ENCODE results near the gene SUSD6.

SUSD6 gene

DNA sequence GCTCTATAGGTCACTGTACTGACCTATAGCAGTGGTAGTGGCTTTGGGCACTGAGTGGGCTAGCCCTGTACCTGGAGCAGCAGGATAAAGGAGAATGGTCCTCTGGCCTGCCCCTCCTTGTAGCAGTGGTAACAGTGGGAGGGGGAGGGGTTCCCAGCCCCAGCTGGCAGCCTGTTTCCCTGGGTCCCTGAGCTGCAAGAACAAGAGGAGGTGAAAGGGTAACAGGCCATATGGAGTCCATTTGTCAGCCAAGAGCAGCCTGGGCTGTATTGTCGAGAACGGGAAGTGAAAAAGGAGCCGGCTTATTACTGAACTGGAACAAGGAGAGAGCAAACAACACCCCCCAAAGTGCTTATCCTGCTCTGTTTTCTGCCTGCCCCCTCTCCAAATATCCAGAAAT is 81.7 kb downstream of the SUSD6 start:
- CTCF ChIA-PET, result no interaction called here
- TF ChIP-seq, protein P1, sequence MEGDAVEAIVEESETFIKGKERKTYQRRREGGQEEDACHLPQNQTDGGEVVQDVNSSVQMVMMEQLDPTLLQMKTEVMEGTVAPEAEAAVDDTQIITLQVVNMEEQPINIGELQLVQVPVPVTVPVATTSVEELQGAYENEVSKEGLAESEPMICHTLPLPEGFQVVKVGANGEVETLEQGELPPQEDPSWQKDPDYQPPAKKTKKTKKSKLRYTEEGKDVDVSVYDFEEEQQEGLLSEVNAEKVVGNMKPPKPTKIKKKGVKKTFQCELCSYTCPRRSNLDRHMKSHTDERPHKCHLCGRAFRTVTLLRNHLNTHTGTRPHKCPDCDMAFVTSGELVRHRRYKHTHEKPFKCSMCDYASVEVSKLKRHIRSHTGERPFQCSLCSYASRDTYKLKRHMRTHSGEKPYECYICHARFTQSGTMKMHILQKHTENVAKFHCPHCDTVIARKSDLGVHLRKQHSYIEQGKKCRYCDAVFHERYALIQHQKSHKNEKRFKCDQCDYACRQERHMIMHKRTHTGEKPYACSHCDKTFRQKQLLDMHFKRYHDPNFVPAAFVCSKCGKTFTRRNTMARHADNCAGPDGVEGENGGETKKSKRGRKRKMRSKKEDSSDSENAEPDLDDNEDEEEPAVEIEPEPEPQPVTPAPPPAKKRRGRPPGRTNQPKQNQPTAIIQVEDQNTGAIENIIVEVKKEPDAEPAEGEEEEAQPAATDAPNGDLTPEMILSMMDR (conservative IDR thresholded peaks at IDR 0.05; ENCODE audit: low read depth), result no peak
- DNase-seq (ENCODE audit: low spot score), result no peak
- H3K27ac ChIP-seq, result no peak overlapping the region
- POLR2A ChIA-PET (ENCODE audit: low non-redundant PET), result no interaction called here

DNA sequence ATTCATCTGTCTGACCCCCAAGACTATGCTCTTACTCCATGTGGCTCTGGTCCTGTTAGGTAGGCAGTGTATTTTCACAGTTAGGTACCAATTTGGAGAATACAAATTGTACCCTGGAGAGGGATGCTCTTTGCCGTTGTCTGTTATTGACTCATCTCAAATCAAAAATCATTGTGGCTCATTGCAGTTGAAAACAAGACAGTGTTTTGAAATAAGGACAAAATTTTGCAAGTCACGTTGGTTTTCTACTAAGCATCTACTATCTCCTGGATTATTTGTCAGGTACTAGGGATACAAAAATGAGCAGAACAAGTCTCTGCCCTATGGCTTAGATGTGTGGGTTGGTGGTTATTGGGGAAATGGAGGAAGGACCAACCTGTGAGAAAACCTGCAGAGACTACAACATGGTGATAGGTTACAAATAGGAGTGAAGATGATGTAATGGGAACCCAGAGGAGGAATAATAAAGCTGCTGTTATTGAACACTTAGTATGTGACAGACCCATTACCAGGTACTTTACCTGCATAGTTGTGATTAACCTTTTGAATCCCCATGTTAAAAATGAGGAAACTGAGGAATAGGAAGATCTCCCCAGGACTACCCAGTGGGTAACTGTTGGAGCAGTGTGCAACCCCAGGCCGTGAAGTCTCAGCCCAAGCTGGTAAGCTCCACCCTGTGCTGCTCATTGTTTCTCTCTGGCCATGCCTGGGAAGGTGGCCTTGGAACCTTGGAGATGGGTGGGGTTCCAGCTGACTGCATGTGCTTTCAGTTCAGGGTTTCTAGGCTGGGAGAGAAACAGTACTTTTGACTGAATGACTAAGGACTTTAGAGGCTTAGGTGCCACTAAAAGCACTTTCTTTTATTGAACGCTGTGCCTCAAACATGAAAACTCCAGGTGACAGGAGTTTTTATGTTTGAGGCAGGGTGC is 82.7 kb downstream of the SUSD6 start:
- peak overlapping the region; percentile 72 for H3K27ac ChIP-seq

DNA sequence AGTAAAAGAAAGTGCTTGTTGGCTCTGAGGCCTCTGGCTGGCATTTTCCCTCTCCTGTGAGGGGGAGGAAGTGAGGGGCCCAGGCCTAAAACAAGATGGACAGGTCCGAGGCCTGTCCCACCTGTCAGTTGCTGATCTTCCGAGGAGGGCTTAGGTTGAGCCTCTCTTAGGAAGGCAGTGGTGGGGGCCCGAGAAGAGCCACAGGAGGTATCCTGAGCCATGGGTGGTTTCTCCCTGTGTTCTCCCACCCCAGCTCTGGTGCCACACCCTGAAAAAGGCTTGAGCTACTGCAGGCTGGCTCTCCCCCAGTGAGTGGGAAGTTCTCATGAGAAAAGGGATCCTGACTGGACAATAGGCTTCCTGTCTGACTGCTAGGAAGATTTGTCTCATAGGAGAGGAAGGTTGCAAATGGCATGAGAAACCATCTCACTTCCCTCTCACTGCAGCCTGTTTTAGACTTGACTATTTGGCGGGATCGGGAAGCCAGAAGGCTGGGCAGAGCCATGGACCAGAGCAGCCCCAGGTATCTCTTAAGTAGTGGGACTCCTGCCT is 83.4 kb downstream of the SUSD6 start:
- H3K27ac ChIP-seq, result peak overlapping the region; percentile 72
- TF ChIP-seq, protein P1 (conservative IDR thresholded peaks at IDR 0.05; ENCODE audit: low read depth), result no peak
- POLR2A ChIA-PET (ENCODE audit: low non-redundant PET), result no interaction called here
- no peak for DNase-seq (ENCODE audit: low spot score)
- CTCF ChIA-PET, result no interaction called here

More for the DNA sequence above, 82.7 kb downstream of the SUSD6 start:
- CTCF ChIA-PET, result no interaction called here
- POLR2A ChIA-PET (ENCODE audit: low non-redundant PET), result no interaction called here
- TF ChIP-seq, protein P1 (conservative IDR thresholded peaks at IDR 0.05; ENCODE audit: low read depth), result no peak
- DNase-seq (ENCODE audit: low spot score), result no peak

DNA sequence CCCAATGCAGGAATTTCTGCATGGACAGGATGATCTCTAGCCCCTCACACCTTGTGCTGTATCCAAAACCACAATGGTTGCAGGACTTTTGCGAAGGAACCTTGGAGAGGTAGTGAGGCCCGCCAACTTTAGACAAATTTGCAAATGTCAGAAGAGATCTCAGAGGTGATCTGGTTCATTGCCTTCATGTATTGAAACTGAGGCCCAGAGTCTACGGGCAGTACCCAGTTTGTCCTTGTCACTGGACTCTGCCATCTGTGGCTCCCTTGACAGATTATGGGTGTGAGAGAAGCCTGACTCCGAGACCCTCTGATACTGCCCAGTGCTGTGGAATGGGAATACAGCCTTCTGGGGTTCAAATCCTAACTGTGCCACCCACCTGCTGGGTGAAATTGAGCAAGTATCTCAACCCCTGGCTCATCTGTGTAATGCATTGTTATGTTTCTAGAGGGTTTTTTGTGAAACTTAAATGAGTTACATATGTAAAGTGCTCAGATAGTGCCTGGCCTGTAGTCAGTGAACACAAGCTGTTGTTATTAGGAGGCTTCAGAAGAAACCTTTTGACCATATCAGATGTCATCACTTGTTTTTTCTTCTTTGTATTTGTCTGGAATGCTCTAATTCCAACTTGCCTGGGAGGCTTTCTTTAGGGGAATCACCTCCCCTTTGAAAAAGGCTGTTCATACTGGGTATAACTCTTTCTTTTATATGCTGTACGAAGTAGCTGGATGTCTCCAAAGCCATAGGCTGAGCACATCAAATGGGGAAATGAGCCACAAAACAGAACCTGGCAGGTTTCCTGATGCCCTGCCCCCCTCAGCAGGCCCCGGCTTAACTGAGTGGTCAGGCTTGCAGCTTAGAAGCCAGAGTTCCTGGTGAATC is 84.2 kb downstream of the SUSD6 start:
- peak overlapping the region; percentile 72 for H3K27ac ChIP-seq
- ChIA-PET CTCF (no interaction called here), POLR2A (ENCODE audit: low non-redundant PET) (no interaction called here)
- TF ChIP-seq, protein P1 (conservative IDR thresholded peaks at IDR 0.05; ENCODE audit: low read depth), result no peak
- no peak for DNase-seq (ENCODE audit: low spot score)

DNA sequence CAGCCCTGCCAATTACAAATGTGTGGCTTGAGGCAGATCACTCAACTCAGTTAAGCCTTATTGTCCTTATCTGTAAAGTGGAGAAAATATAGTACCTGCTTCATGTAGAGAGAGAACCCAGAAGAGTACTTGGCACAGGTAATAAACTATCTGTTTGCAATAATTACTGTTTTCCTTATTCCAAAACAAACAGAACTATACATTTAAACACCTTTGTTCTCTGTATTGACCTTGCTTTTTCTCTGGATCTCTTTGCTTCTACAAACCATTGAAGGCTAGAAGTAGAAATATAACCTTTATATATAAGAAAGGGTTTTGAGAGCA is 84.8 kb downstream of the SUSD6 start:
- DNase-seq (ENCODE audit: low spot score), result no peak

More for the DNA sequence above, 84.8 kb downstream of the SUSD6 start:
- ChIA-PET CTCF (no interaction called here), POLR2A (ENCODE audit: low non-redundant PET) (no interaction called here)
- TF ChIP-seq, protein P1 (conservative IDR thresholded peaks at IDR 0.05; ENCODE audit: low read depth), result no peak
- peak overlapping the region; percentile 42; the same call in 1 of the 2 replicates for H3K27ac ChIP-seq

Measured in RWPE1 (cell line).